Transverse colon (tissue), 4 donors: ENCODE data around the gene TECPR1. TPM values are rescaled to one million over a fixed set of nuclear protein-coding genes. Genes with fewer than 3 reads are reported as not detected.

Experiments
- DNase-seq: peaks from one replicate; pipeline ENCODE4 v3.0.0-alpha.2; 2019
- H3K27ac ChIP-seq, 4 donors: fragments of 200-600 bp; sonication (generic); 2 replicates each; pipeline ENCODE4 v1.5.1; 2016 to 2018; ENCODE audit warnings: inconsistent platforms in 4 of 4
- H3K27me3 ChIP-seq: fragments of 200-600 bp; sonication (generic); 2 replicates; pipeline ENCODE4 v1.5.1; 2017; ENCODE audit warnings: inconsistent platforms
- H3K36me3 ChIP-seq, 4 donors: fragments of 200-600 bp; sonication (generic); 2 replicates each; pipeline ENCODE4 v1.5.1; 2017 to 2019; ENCODE audit warnings: inconsistent platforms in 4 of 4
- H3K4me1 ChIP-seq, 4 donors: fragments of 200-600 bp; sonication (generic); 2 replicates each; pipeline ENCODE4 v1.5.1; 2017 to 2020; ENCODE audit warnings: inconsistent platforms in 4 of 4
- H3K4me3 ChIP-seq, 4 donors: fragments of 200-600 bp; sonication (generic); 1 replicate in 1 of 4; 2 replicates in 3 of 4; pipeline versions ENCODE4 v1.5.1 to v1.6.1; 2017 to 2019; ENCODE audit warnings: inconsistent platforms in 4 of 4
- H3K9me3 ChIP-seq, 2 donors: fragments of 200-600 bp; sonication (generic); 2 replicates each; pipeline ENCODE4 v1.5.1; 2017 to 2019; ENCODE audit warnings: inconsistent platforms in 2 of 2
- CTCF ChIP-seq, 5 experiments: fragments of 200-600 bp in 3 of 5; fragments of 450-650 bp in 2 of 5; sonication (generic) in 3 of 5; IDR thresholded peaks; 1 replicate in 2 of 5; 2 replicates in 3 of 5; pipeline ENCODE4 v1.5.1; 2016 to 2017; ENCODE audit warnings: antibody characterized with exemption in 5 of 5, inconsistent platforms in 3 of 5, mild to moderate bottlenecking in 2 of 5, moderate library complexity in 1 of 5
- EP300 ChIP-seq: sonication (generic); formaldehyde crosslinking; IDR thresholded peaks from one replicate; pipeline ENCODE4 v1.6.1; 2017; ENCODE audit warnings: antibody characterized with exemption, low read depth
- POLR2A ChIP-seq: fragments of 450-650 bp; IDR thresholded peaks from one replicate; pipeline ENCODE4 v1.6.1; 2016; ENCODE audit warnings: antibody characterized with exemption, mild to moderate bottlenecking, moderate library complexity
- POLR2AphosphoS5 ChIP-seq, 3 donors: sonication (generic); formaldehyde crosslinking; IDR thresholded peaks; one replicate each; pipeline ENCODE4 v1.6.1; 2016; ENCODE audit warnings: antibody characterized with exemption in 3 of 3
- WGBS, 2 donors: methylation state at CpG; one replicate each; pipeline ENCODE4 v1.1.5; 2018; ENCODE audit warnings: low coverage in 1 of 2; 5-methylcytosine and 5-hydroxymethylcytosine counted together
- in situ Hi-C, 4 donors: fragments of 200-750 bp; cut with MboI; loops; one replicate each; pipeline versions ENCODE4 v1.15.0 to v1.15.1; 2017; ENCODE audit warnings: low sequenced_read_pairs in 3 of 4, low pct_ligation_motif_present in 1 of 4, low pct_unique_long_range_greater_than_20kb in 1 of 4
- intact Hi-C: fragments of 100-400 bp; cut with DNase I; formaldehyde crosslinking; loops from one replicate; pipeline ENCODE4 v1.15.1; 2023; ENCODE audit warnings: low total_unique reads
- total RNA-seq, 4 donors: library from RNA; depleted of rRNA; stranded (reverse); fragments of >200 nt; gene quantifications; one replicate each; pipeline ENCODE4 v1.1.0, GENCODE V29; 2016

The TECPR1 gene
- total RNA-seq, 4 donors from 2014 or later: 23.1 to 43.0 (median 28.8) TPM

GRCh38 chr7:98191668-98192431 lies 60.2 kb downstream of the TECPR1 start:
- WGBS, 2 donors: 96% methylated on average over 17 to 32 of the region's 32 CpGs
- in situ Hi-C loops (no loop called here), intact Hi-C loops (no loop called here)
- DNase-seq: no peak
- H3K27me3 ChIP-seq: no peaks in the 10 kb centered on the region
- H3K4me1 ChIP-seq: no peaks in the 10 kb centered on the region
- H3K36me3 ChIP-seq: peaks cover 0 to 35% (median 15%) of the 10 kb centered on the region in 4 donors
- no peak overlapping the region for H3K4me3 ChIP-seq
- no peaks in the 10 kb centered on the region for H3K9me3 ChIP-seq
- TF ChIP-seq POLR2AphosphoS5 (IDR thresholded peaks at IDR 0.05) (no peak), POLR2A (no peak), EP300 (no peak), CTCF (IDR thresholded peaks at IDR 0.05) (no peak)
- H3K27ac ChIP-seq: no peak overlapping the region

DNA sequence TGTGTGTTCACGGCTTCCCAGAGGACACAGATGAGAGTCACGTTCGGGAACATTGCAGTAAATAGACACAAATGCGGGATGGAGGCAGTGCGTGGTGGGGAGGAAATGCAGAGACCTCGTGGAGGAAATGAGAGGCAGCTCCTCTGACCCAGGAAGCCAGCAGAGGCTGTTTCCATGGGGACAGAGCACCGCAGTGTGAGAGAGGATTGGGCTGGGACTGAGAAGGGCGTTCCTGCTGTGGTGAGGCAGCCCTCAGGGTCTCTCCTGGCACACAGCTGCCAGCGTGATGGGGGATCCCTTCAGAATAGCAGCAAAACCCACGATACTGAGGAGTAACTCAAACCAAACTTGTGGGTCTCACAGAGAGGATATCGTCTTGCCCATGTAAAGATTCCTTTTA lies 62.5 kb downstream of the TECPR1 start:
- intact Hi-C loops: no loop called here
- H3K4me3 ChIP-seq: no peak overlapping the region
- 83 to 95% methylated on average over 1 to 11 of the region's 11 CpGs for WGBS, 2 donors
- H3K27me3 ChIP-seq: no peaks in the 10 kb centered on the region
- no peak overlapping the region for H3K27ac ChIP-seq
- no peaks in the 10 kb centered on the region for H3K4me1 ChIP-seq
- no peaks in the 10 kb centered on the region for H3K9me3 ChIP-seq
- peaks cover 0 to 27% (median 12%) of the 10 kb centered on the region in 4 donors for H3K36me3 ChIP-seq
- DNase-seq: no peak
- TF ChIP-seq EP300 (no peak), POLR2A (no peak), POLR2AphosphoS5 (IDR thresholded peaks at IDR 0.05) (no peak), CTCF (IDR thresholded peaks at IDR 0.05) (no peak)
- in situ Hi-C loops: no loop called here

DNA sequence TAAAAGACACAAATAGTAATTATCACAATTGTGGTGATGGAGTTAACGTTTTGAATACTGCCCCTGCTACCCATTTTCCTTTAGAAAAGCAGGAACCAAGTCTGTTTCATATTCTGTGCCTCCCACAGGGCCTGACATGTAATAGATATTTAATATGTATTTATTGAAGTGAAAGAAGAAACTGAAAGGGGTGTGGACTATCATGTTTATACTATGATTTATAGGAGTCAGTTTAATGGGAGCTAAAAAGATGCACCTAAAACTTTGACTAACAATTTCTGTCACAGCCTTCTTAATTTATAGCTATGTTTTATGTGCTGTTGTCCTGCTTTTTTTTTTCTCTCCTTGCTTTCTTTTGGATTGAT lies 64.9 kb downstream of the TECPR1 start:
- Histone ChIP-seq H3K27ac (peak overlapping the region in 1 of 4 donors; percentile 48), H3K27me3 (no peaks in the 10 kb centered on the region), H3K4me3 (no peak overlapping the region), H3K9me3 (no peaks in the 10 kb centered on the region), H3K4me1 (no peaks in the 10 kb centered on the region), H3K36me3 (peaks cover 0 to 6% (median 2%) of the 10 kb centered on the region in 4 donors)
- intact Hi-C loops: no loop called here
- WGBS, 2 donors: 42 to 44% methylated on average over 1 of the region's 1 CpG
- in situ Hi-C loops: no loop called here
- no peak for DNase-seq
- TF ChIP-seq CTCF (IDR thresholded peaks at IDR 0.05): no peak
- TF ChIP-seq EP300: no peak
- TF ChIP-seq POLR2AphosphoS5 (IDR thresholded peaks at IDR 0.05): no peak
- no peak for TF ChIP-seq POLR2A

- no peak for DNase-seq
- H3K27ac ChIP-seq: peak overlapping the region in 3 of 4 donors; percentile 11 to 48 (median 23)
- H3K27me3 ChIP-seq: no peaks in the 10 kb centered on the region
- H3K4me3 ChIP-seq: no peak overlapping the region
- TF ChIP-seq POLR2AphosphoS5 (IDR thresholded peaks at IDR 0.05) (no peak), CTCF (IDR thresholded peaks at IDR 0.05) (no peak), EP300 (no peak), POLR2A (no peak)
- 60 to 76% methylated on average over 7 to 9 of the region's 9 CpGs for WGBS, 2 donors
- H3K36me3 ChIP-seq: peaks cover 0 to 2% (median under 1%) of the 10 kb centered on the region in 4 donors
- intact Hi-C loops: no loop called here
- H3K9me3 ChIP-seq: no peaks in the 10 kb centered on the region
- H3K4me1 ChIP-seq: no peaks in the 10 kb centered on the region
- in situ Hi-C loops: no loop called here
Observed at GRCh38 chr7:98186452-98187137, 65.4 kb downstream of the TECPR1 start.
